HepG2 (cell line): ENCODE measurements around the gene STRN4. TPM values are rescaled to one million over a fixed set of nuclear protein-coding genes. Genes with fewer than 3 reads are reported as not detected.

Experiments used
- ATAC-seq: fragments of 200-7000 bp; cut with Tn5 transposase; 3 replicates; pipeline ENCODE4 v1.9.1; 2020; ENCODE audit warnings: mild to moderate bottlenecking, moderate library complexity
- BruUV-seq: library from RNA; stranded (reverse); fragments of 400-500 nt; replicated peaks from 2 replicates; lab custom pipeline; 2021; lab: Mats Ljungman, UMichigan
- CTCF ChIA-PET: fragments of 300-600 bp; formaldehyde crosslinking; extraction: SDS; loops from one replicate; lab custom pipeline; 2021; ENCODE audit warnings: low total read pairs, inconsistent platforms, low intra/inter-chr PET ratio; lab: Yijun Ruan, JAX
- POLR2A ChIA-PET: fragments of 350-600 bp; sonication (Branson Sonifier 250); formaldehyde crosslinking; loops from one replicate; lab custom pipeline; 2020; ENCODE audit warnings: antibody characterized with exemption, inconsistent platforms; lab: Yijun Ruan, JAX
- DNase-seq: peaks from one replicate; pipeline ENCODE4 v3.0.0-alpha.2; 2015; ENCODE audit warnings: low spot score
- FAIRE-seq: peaks from 3 replicates; lab custom pipeline; 2011; peaks lifted over from hg19 to GRCh38; lab: Jason Lieb, UNC
- H2AFZ ChIP-seq: one replicate; pipeline ENCODE4 v1.6.1; 2011; ENCODE audit warnings: low read length, inconsistent platforms
- H3K27ac ChIP-seq: fragments of 300-600 bp; 3 replicates; pipeline ENCODE4 v1.8.0; 2011; ENCODE audit warnings: mixed run types, mild to moderate bottlenecking, mixed read lengths, low read length, inconsistent platforms; ENCODE audit not compliant: insufficient read depth; ENCODE audit errors: extremely low read length
- H3K27me3 ChIP-seq, 2 experiments: fragments of 200-600 bp in 1 of 2; 2 replicates in 1 of 2; 3 replicates in 1 of 2; pipeline versions ENCODE4 v1.6.0 to v1.8.0; 2011; ENCODE audit warnings: low read length in 2 of 2, mild to moderate bottlenecking in 2 of 2, moderate library complexity in 2 of 2, inconsistent platforms in 1 of 2; ENCODE audit not compliant: insufficient read depth in 2 of 2, control insufficient read depth in 1 of 2
- H3K36me3 ChIP-seq, 2 experiments: fragments of 200-600 bp in 1 of 2; replicated peaks in 1 of 2; 2 replicates in 1 of 2; 3 replicates in 1 of 2; pipeline versions ENCODE4 v1.5.1 to v1.8.0; 2011; ENCODE audit warnings: low read length in 2 of 2, inconsistent platforms in 1 of 2; ENCODE audit not compliant: insufficient read depth in 2 of 2, control insufficient read depth in 1 of 2
- H3K4me1 ChIP-seq: 2 replicates; pipeline ENCODE4 v1.5.1; 2012; ENCODE audit warnings: low read length, inconsistent platforms; ENCODE audit not compliant: insufficient read depth
- H3K4me2 ChIP-seq: 2 replicates; pipeline ENCODE4 v1.6.0; 2011; ENCODE audit warnings: low read depth, low read length, inconsistent platforms
- H3K4me3 ChIP-seq, 3 experiments: fragments of 200-600 bp in 1 of 3; sonication (generic), shearing (Covaris generic) in 1 of 3; replicated peaks in 1 of 3; 2 replicates each; pipeline ENCODE4 v1.5.1; 2011 to 2016; ENCODE audit warnings: low read length in 3 of 3, inconsistent platforms in 2 of 3, low read depth in 2 of 3, mild to moderate bottlenecking in 2 of 3, control low read depth in 1 of 3, mixed read lengths in 1 of 3; ENCODE audit not compliant: insufficient read depth in 1 of 3
- H3K79me2 ChIP-seq: one replicate; pipeline ENCODE4 v1.6.1; 2011; ENCODE audit warnings: low read length, inconsistent platforms; ENCODE audit not compliant: insufficient read depth
- H3K9ac ChIP-seq: 2 replicates; pipeline ENCODE4 v1.6.0; 2011; ENCODE audit warnings: mild to moderate bottlenecking, low read depth, low read length, inconsistent platforms; ENCODE audit not compliant: insufficient read depth
- H3K9me3 ChIP-seq: 2 replicates; pipeline ENCODE4 v1.5.1; 2012; ENCODE audit warnings: mild to moderate bottlenecking, low read length
- H4K20me1 ChIP-seq: 2 replicates; pipeline ENCODE4 v1.6.0; 2011; ENCODE audit warnings: inconsistent platforms, mild to moderate bottlenecking, low read length, moderate library complexity; ENCODE audit not compliant: insufficient read depth
- CREB1 ChIP-seq, 2 experiments: fragments of 450-650 bp in 1 of 2; IDR thresholded peaks; 2 replicates each; pipeline ENCODE4 v1.6.1; 2016 to 2017; ENCODE audit warnings: control low read depth in 1 of 2, mild to moderate bottlenecking in 1 of 2, missing compliant biosample characterization in 1 of 2, missing genetic modification characterization in 1 of 2
- DMAP1 ChIP-seq: IDR thresholded peaks from 2 replicates; pipeline ENCODE4 v1.6.1; 2016
- ETV5 ChIP-seq: IDR thresholded peaks from 2 replicates; pipeline ENCODE4 v1.6.1; 2018; ENCODE audit warnings: missing biosample characterization, missing genetic modification reagents, inconsistent platforms, borderline replicate concordance
- HDAC2 ChIP-seq: sonication (generic); formaldehyde crosslinking; IDR thresholded peaks from 2 replicates; pipeline ENCODE4 v1.4.0; 2020; ENCODE audit warnings: missing genetic modification reagents
- HMG20B ChIP-seq: conservative IDR thresholded peaks from 2 replicates; pipeline ENCODE4 v1.6.1; 2016; ENCODE audit warnings: missing genetic modification reagents, missing compliant biosample characterization
- HNRNPLL ChIP-seq: fragments of 200-400 bp; formaldehyde crosslinking; IDR thresholded peaks from 2 replicates; pipeline ENCODE4 v1.6.1; 2017; ENCODE audit warnings: mild to moderate bottlenecking, low read depth, low read length; ENCODE audit not compliant: poor library complexity, severe bottlenecking
- JARID2 ChIP-seq: sonication (generic); formaldehyde crosslinking; IDR thresholded peaks from 2 replicates; pipeline ENCODE4 v1.8.1; 2023; ENCODE audit warnings: missing genetic modification reagents, inconsistent platforms; ENCODE audit not compliant: insufficient replicate concordance
- KMT2B ChIP-seq: IDR thresholded peaks from 2 replicates; pipeline ENCODE4 v1.6.1; 2016; ENCODE audit warnings: missing genetic modification reagents, missing compliant biosample characterization
- MIER2 ChIP-seq: IDR thresholded peaks from 2 replicates; pipeline ENCODE4 v1.6.1; 2016; ENCODE audit warnings: missing biosample characterization, missing genetic modification reagents
- NFKB2 ChIP-seq: sonication (generic); formaldehyde crosslinking; IDR thresholded peaks from 2 replicates; pipeline ENCODE4 v1.4.0; 2020; ENCODE audit warnings: missing genetic modification reagents, borderline replicate concordance
- PHF8 ChIP-seq: sonication (generic); formaldehyde crosslinking; IDR thresholded peaks from 2 replicates; pipeline ENCODE4 v1.5.0; 2020; ENCODE audit warnings: missing genetic modification reagents
- RXRA ChIP-seq: sonication (generic); formaldehyde crosslinking; IDR thresholded peaks from 2 replicates; pipeline ENCODE4 v1.5.1; 2020; ENCODE audit warnings: missing genetic modification reagents
- SSRP1 ChIP-seq: IDR thresholded peaks from 2 replicates; pipeline ENCODE4 v1.6.1; 2016; ENCODE audit warnings: control low read depth
- YEATS4 ChIP-seq: sonication (generic); formaldehyde crosslinking; IDR thresholded peaks from 2 replicates; pipeline ENCODE4 v1.4.0; 2020; ENCODE audit warnings: missing genetic modification reagents, borderline replicate concordance
- ZNF367 ChIP-seq: sonication (generic); formaldehyde crosslinking; IDR thresholded peaks from 2 replicates; pipeline ENCODE4 v1.4.0; 2020; ENCODE audit warnings: missing genetic modification reagents, borderline replicate concordance
- ZNF567 ChIP-seq: sonication (generic); formaldehyde crosslinking; IDR thresholded peaks from 2 replicates; pipeline ENCODE4 v1.8.1; 2023; ENCODE audit warnings: mild to moderate bottlenecking, missing genetic modification reagents, borderline replicate concordance
- ZNF703 ChIP-seq: sonication (generic); formaldehyde crosslinking; IDR thresholded peaks from 2 replicates; pipeline ENCODE4 v1.5.1; 2020; ENCODE audit warnings: missing genetic modification reagents, mild to moderate bottlenecking, moderate library complexity, borderline replicate concordance
- WGBS: methylation state at CpG from one replicate; pipeline ENCODE4 v1.1.6; 2017; ENCODE audit warnings: low lambda C conversion rate; 5-methylcytosine and 5-hydroxymethylcytosine counted together
- in situ Hi-C: cut with HindIII; loops from 2 replicates; pipeline ENCODE4 v1.10.0; 2017; ENCODE audit warnings: low pct_unique_long_range_greater_than_20kb; ENCODE audit not compliant: extremely low pct_ligation_motif_present
- intact Hi-C: fragments of 100-400 bp; cut with micrococcal nuclease; formaldehyde crosslinking; loops from one replicate; pipeline ENCODE4 v1.10.0; 2022; ENCODE audit not compliant: unreplicated experiment
- polyA plus RNA-seq, 8 experiments: library from polyadenylated mRNA; depleted of rRNA in 3 of 8; stranded (reverse) in 7 of 8; unstranded in 1 of 8; fragments of >200 nt; fragmentation: Illumina TruSeq in 4 of 8; extraction: Trizol in 4 of 8; gene quantifications; 2 replicates each; pipeline versions ENCODE4 v1.2.1 to v1.2.3, GENCODE V29; 2011 to 2016; ENCODE audit warnings: low read depth in 4 of 8, missing spikeins in 1 of 8, mixed read lengths in 1 of 8; ENCODE audit not compliant: insufficient read depth in 1 of 8
- total RNA-seq, 5 experiments: library from RNA; depleted of rRNA; stranded (reverse); fragments of >200 nt; fragmentation: Illumina TruSeq; extraction: Trizol; gene quantifications; 2 replicates each; pipeline ENCODE4 v1.2.3, GENCODE V29; 2016; ENCODE audit warnings: low read depth in 1 of 5
- TF ChIP-seq, protein P1 (sequence below): sonication (generic); formaldehyde crosslinking; conservative IDR thresholded peaks from 2 replicates; pipeline ENCODE4 v1.8.0; 2022; ENCODE audit warnings: missing genetic modification reagents
- TF ChIP-seq, protein P2 (sequence below): sonication (generic); formaldehyde crosslinking; IDR thresholded peaks from 2 replicates; pipeline ENCODE4 v1.5.1; 2020; ENCODE audit warnings: mild to moderate bottlenecking, missing genetic modification reagents, moderate library complexity
- TF ChIP-seq, protein P3 (sequence below): IDR thresholded peaks from 2 replicates; pipeline ENCODE4 v1.6.1; 2012; ENCODE audit warnings: inconsistent platforms

Gene STRN4
- total and polyA plus RNA-seq, 2 of the 13 experiments (the other 11 are each of a cell fraction or from before 2014, with no cell fraction given), result 43.1 to 57.3 TPM

DNA sequence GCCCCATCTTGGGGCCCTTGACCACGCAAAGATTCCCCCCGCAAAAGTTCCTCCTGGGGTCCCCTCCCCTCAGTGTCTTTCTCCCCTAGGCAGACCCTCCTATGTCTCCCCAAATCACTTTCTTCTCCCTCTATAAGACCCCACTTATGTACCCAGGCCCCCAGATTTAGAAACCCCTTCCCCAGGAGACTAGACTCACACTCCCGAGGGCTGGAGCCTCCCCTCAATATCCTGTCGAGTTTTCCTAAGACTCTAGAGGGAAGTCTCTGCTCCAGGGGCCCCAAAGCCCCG lies 40.7 kb upstream of the STRN4 start (continued):
- TF ChIP-seq, protein P1, sequence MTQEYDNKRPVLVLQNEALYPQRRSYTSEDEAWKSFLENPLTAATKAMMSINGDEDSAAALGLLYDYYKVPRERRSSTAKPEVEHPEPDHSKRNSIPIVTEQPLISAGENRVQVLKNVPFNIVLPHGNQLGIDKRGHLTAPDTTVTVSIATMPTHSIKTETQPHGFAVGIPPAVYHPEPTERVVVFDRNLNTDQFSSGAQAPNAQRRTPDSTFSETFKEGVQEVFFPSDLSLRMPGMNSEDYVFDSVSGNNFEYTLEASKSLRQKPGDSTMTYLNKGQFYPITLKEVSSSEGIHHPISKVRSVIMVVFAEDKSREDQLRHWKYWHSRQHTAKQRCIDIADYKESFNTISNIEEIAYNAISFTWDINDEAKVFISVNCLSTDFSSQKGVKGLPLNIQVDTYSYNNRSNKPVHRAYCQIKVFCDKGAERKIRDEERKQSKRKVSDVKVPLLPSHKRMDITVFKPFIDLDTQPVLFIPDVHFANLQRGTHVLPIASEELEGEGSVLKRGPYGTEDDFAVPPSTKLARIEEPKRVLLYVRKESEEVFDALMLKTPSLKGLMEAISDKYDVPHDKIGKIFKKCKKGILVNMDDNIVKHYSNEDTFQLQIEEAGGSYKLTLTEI (CRISPR knock-in tag), result no peak
- 0 out of 2 replicates have a peak, but pooled peaks have one; percentile 25 for TF ChIP-seq ZNF703 (CRISPR knock-in tag)

DNA sequence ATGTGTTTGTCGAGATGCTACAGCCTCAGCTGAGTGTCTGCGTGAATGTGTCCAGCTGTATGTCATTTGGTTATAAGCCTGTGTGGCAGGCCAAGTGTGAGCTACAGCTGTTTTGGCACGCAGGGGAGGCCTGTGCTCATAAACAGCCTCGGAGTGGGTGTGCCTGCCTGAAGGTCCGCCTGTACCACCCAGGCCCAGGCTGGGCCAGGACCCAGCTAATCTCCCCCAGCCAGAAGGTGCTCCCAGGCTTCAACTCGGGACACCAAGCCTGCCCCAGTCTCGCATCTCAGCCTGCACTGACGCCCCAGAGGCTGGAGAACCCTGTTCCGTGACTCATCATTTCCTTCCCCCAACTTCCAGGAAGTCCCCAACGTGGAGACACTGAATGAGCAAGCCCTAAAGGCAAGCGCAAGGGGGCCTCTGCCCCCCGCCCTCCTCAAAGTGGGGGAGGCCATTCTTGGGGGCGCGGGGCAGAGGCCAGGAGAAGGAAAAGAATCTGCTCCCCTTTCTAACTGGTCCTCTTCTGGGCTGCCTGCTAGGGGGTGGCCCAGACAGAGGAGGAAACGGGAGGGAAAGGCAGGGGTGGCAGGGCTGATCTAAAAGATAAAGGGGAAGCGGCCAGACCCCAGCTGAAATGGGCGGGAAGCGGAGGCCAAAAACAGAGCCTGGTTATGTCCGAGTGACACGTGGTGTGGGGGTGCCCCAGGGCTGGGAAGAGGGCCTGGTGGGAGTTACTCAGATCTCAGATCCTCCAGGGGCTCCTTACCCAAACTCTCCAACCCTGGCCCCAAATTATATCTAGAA lies 40.2 kb upstream of the STRN4 start:
- FAIRE-seq (peak; percentile 55), ATAC-seq (peak; percentile 11), DNase-seq (peak; percentile 68)
- peaks cover 24% of the 10 kb centered on the region for H4K20me1 ChIP-seq
- in situ Hi-C loops, result no loop called here
- no TSS peak for BruUV-seq
- H3K4me1 ChIP-seq, result peaks cover 52% of the 10 kb centered on the region
- CTCF ChIA-PET, result no interaction called here
- peak overlapping the region; percentile 87 to 100 (median 98) for H3K4me3 ChIP-seq
- peak overlapping the region; percentile 95 for H3K9ac ChIP-seq
- H3K27me3 ChIP-seq, result no peaks in the 10 kb centered on the region; a peak in 1 of 5 replicates
- intact Hi-C loops, result no loop called here
- peaks cover 61% of the 10 kb centered on the region for H3K79me2 ChIP-seq
- no peak overlapping the region for H2AFZ ChIP-seq
- peak overlapping the region; percentile 99 for H3K4me2 ChIP-seq
- H3K9me3 ChIP-seq, result no peaks in the 10 kb centered on the region
- H3K27ac ChIP-seq, result peak overlapping the region; percentile 82
- POLR2A ChIA-PET, result interaction anchor here (0.8 to 5.9 kb wide), 12 partner anchors 10 to 125 kb away, joined by 3 to 66 read pairs (median 6); partner anchors contain the start of gene ARHGAP35
- WGBS, result 2% methylated on average over 14 of the region's 20 CpGs
- peaks cover 18 to 30% of the 10 kb centered on the region in 2 experiments for H3K36me3 ChIP-seq
- no peak for TF ChIP-seq YEATS4 (CRISPR knock-in tag)
- peak; percentile 41; the same call in 1 of the 2 replicates for TF ChIP-seq ETV5 (CRISPR knock-in tag)
- TF ChIP-seq HNRNPLL, result peak; percentile 16
- 0 out of 2 replicates have a peak, but pooled peaks have one; percentile 42 for TF ChIP-seq HDAC2 (CRISPR knock-in tag)
- TF ChIP-seq MIER2 (CRISPR knock-in tag), result no peak
- TF ChIP-seq CREB1 (IDR thresholded peaks at IDR 0.05), result peak; percentile 44; the same call in 1 of the 2 replicates
- no peak for TF ChIP-seq CREB1 (CRISPR knock-in tag; IDR thresholded peaks at IDR 0.05)
- no peak for TF ChIP-seq ZNF367 (CRISPR knock-in tag)
- TF ChIP-seq KMT2B, result no peak
- TF ChIP-seq DMAP1, result 0 out of 2 replicates have a peak, but pooled peaks have one; percentile 35
- TF ChIP-seq PHF8 (CRISPR knock-in tag), result no peak; the same call in none of the 2 replicates
- TF ChIP-seq HMG20B (CRISPR knock-in tag), result no peak
- TF ChIP-seq, protein P2, sequence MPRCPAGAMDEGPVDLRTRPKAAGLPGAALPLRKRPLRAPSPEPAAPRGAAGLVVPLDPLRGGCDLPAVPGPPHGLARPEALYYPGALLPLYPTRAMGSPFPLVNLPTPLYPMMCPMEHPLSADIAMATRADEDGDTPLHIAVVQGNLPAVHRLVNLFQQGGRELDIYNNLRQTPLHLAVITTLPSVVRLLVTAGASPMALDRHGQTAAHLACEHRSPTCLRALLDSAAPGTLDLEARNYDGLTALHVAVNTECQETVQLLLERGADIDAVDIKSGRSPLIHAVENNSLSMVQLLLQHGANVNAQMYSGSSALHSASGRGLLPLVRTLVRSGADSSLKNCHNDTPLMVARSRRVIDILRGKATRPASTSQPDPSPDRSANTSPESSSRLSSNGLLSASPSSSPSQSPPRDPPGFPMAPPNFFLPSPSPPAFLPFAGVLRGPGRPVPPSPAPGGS (CRISPR knock-in tag), result no peak
- TF ChIP-seq ZNF567 (CRISPR knock-in tag), result no peak
- peak; percentile 68; the same call in 1 of the 2 replicates for TF ChIP-seq SSRP1 (CRISPR knock-in tag)
- peak; percentile 22; the same call in 1 of the 2 replicates for TF ChIP-seq RXRA (CRISPR knock-in tag)
- TF ChIP-seq NFKB2 (CRISPR knock-in tag), result no peak
- TF ChIP-seq, protein P3, sequence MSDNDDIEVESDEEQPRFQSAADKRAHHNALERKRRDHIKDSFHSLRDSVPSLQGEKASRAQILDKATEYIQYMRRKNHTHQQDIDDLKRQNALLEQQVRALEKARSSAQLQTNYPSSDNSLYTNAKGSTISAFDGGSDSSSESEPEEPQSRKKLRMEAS, result peak; percentile 57
- no peak for TF ChIP-seq JARID2 (CRISPR knock-in tag)
